Keratinocyte (primary cell): ENCODE results near the gene CPSF7.

Experiments
- CTCF ChIP-seq, 3 experiments: IDR thresholded peaks in 1 of 3; conservative IDR thresholded peaks in 1 of 3; optimal IDR thresholded peaks in 1 of 3; 2 replicates in 2 of 3; 3 replicates in 1 of 3; pipeline versions ENCODE3 to v1.5.1; 2011; ENCODE audit warnings: low read length in 3 of 3, mild to moderate bottlenecking in 3 of 3, moderate library complexity in 2 of 3, control low read depth in 1 of 3, inconsistent platforms in 1 of 3; ENCODE audit not compliant: insufficient read depth in 2 of 3; ENCODE audit errors: extremely low read depth in 1 of 3
- EZH2 ChIP-seq: IDR thresholded peaks from one replicate; pipeline ENCODE4 v1.6.1; 2012; ENCODE audit warnings: inconsistent platforms, mild to moderate bottlenecking, low read length, moderate library complexity

- TF ChIP-seq EZH2 (no peak), CTCF (optimal IDR thresholded peaks at IDR 0.05 in 1 of 3, IDR thresholded peaks at IDR 0.05 in 1 of 3, conservative IDR thresholded peaks at IDR 0.05 in 1 of 3; ENCODE audit: extremely low read depth in 1 of 3, insufficient read depth in 2 of 3, low read length in 3 of 3) (no peak)
These were observed 28.2 kb downstream of the CPSF7 start for GRCh38 chr11:61401573-61401972.
